B cell (primary cell): ENCODE data around the gene VKORC1.

Source experiments
- CTCF ChIP-seq: fragments of 200-600 bp; IDR thresholded peaks from one replicate; pipeline ENCODE4 v1.8.0; 2022; ENCODE audit warnings: antibody characterized with exemption, mild to moderate bottlenecking
- EZH2 ChIP-seq: IDR thresholded peaks from 2 replicates; pipeline ENCODE4 v1.6.1; 2012; ENCODE audit warnings: borderline replicate concordance, low read depth, mild to moderate bottlenecking, moderate library complexity, low read length; ENCODE audit not compliant: insufficient read depth, poor library complexity, severe bottlenecking

GRCh38 chr16:31113121-31114120, 18.8 kb upstream of the VKORC1 start:
- TF ChIP-seq CTCF (no peak), EZH2 (no peak)
